Peyer's patch (tissue), 4 donors: ENCODE measurements around the gene NOPCHAP1. TPM values are rescaled to one million over a fixed set of nuclear protein-coding genes. Genes with fewer than 3 reads are reported as not detected.
"Not testable (repeated sequence)": the region's sequence is repeated elsewhere in the genome, so short reads cannot be mapped to it uniquely, and the experiment has no call there.

Experiments
- DNase-seq, 3 donors: peaks; one replicate each; pipeline ENCODE4 v3.0.0-alpha.2; 2017 to 2019
- H3K27ac ChIP-seq, 4 donors: fragments of 200-600 bp; sonication (generic); one replicate each; pipeline ENCODE4 v1.5.1; 2016 to 2019
- H3K27me3 ChIP-seq, 2 donors: fragments of 200-600 bp; sonication (generic); one replicate each; pipeline ENCODE4 v1.5.1; 2019
- H3K36me3 ChIP-seq, 3 donors: fragments of 200-600 bp; sonication (generic); one replicate each; pipeline ENCODE4 v1.5.1; 2016 to 2019
- H3K4me1 ChIP-seq, 4 donors: fragments of 200-600 bp; sonication (generic); one replicate each; pipeline ENCODE4 v1.5.1; 2016 to 2019
- H3K4me3 ChIP-seq, 4 donors: fragments of 200-600 bp; sonication (generic); 1 replicate in 3 of 4; 2 replicates in 1 of 4; pipeline ENCODE4 v1.5.1; 2016 to 2019; ENCODE audit warnings: mild to moderate bottlenecking in 1 of 4
- H3K9me3 ChIP-seq, 4 donors: fragments of 200-600 bp; sonication (generic); one replicate each; pipeline ENCODE4 v1.5.1; 2016 to 2019; ENCODE audit warnings: mild to moderate bottlenecking in 1 of 4
- CTCF ChIP-seq, 6 experiments: fragments of 450-650 bp in 4 of 6; fragments of 200-600 bp in 2 of 6; sonication (generic) in 1 of 6; IDR thresholded peaks; one replicate each; pipeline ENCODE4 v1.5.1; 2017 to 2019; ENCODE audit warnings: antibody characterized with exemption in 6 of 6, mild to moderate bottlenecking in 3 of 6, moderate library complexity in 1 of 6
- POLR2A ChIP-seq, 2 donors: fragments of 450-650 bp; IDR thresholded peaks; one replicate each; pipeline ENCODE4 v1.5.1; 2017; ENCODE audit warnings: antibody characterized with exemption in 2 of 2, mild to moderate bottlenecking in 2 of 2, moderate library complexity in 2 of 2
- total RNA-seq, 4 donors: library from RNA; depleted of rRNA; stranded (reverse); fragments of >200 nt; gene quantifications; one replicate each; pipeline ENCODE4 v1.1.0, GENCODE V29; 2016

NOPCHAP1 gene
- total RNA-seq, 4 donors from 2014 or later: 1.2 to 7.1 (median 5.1) TPM

DNA sequence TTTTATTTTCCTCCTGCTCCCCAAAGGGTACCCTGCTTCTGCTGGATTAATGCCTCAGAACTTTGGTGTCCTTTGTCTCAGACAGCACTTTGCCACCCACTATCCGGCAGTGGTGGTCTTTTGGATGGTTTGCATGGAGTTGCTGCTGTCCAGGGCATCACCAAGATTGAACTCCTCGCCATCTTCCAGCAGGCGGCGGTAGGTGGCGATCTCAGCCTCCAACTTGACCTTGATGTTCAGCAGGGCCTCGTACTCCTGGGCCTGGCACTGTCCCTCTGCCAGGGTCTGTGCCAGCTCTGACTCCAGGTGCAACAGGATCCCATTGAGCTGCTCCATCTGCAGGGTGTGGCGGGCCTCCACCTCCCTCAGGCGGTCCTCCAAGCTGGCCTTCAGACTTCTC lies 9.4 kb upstream of the NOPCHAP1 start:
- Histone ChIP-seq H3K27ac (no peak overlapping the region), H3K27me3 (no peaks in the 10 kb centered on the region), H3K9me3 (no peaks in the 10 kb centered on the region), H3K4me1 (peaks cover 0 to 3% (median 0%) of the 10 kb centered on the region in 4 donors), H3K36me3 (no peaks in the 10 kb centered on the region), H3K4me3 (no peak overlapping the region)
- TF ChIP-seq CTCF (IDR thresholded peaks at IDR 0.05) (no peak), POLR2A (IDR thresholded peaks at IDR 0.05) (no peak)
- DNase-seq: no peak

GRCh38 chr12:104977688-104978087 lies 8.4 kb upstream of the NOPCHAP1 start:
- not testable (repeated sequence) for H3K36me3 ChIP-seq, H3K4me3 ChIP-seq, H3K27me3 ChIP-seq, DNase-seq, H3K4me1 ChIP-seq, H3K9me3 ChIP-seq, H3K27ac ChIP-seq

DNA sequence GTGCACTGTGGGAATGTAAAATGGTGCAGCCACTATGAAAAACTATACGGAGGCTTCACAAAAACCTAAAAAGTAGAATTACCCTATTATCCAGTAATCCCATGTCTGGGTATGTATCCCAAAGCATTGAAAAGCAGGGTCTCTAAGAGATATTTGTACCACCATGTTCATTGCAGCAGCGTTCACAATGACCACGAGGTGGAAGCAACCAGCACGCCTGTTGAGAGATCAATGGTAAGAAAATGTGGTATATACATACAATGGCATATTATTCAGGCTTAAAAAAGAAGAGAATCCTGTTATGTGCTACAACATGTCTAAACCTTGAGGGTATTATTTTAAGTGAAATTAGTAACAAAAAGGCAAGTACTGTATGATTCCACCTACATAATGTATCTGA lies 910 bp upstream of the NOPCHAP1 start:
- peaks cover 0 to 9% (median 1%) of the 10 kb centered on the region in 4 donors for H3K4me1 ChIP-seq

DNA sequence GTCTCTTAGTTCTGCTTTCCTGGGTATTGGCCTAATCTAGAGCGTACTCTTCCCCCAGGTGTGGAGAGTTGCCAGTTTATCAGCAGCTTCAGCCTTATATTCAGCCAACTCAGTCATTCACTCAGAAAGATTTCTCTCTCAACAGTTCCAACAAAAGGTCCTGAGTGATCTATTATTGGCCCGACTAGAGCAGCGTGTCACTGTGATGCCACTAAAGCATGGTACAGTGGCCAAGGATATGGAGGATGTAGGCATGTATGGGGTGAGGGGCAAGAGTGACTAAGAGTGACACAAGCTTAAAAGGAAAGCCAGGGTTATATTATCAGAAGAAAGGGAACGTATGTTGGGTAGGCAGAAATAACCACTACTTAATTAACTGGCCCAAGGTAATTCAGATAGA lies 4.8 kb downstream of the NOPCHAP1 start:
- H3K27me3 ChIP-seq: no peaks in the 10 kb centered on the region
- DNase-seq: no peak
- peaks cover 0 to 20% (median 0%) of the 10 kb centered on the region in 3 donors for H3K36me3 ChIP-seq
- no peak overlapping the region for H3K4me3 ChIP-seq
- no peak for TF ChIP-seq POLR2A (IDR thresholded peaks at IDR 0.05)
- TF ChIP-seq CTCF (IDR thresholded peaks at IDR 0.05): no peak
- no peak overlapping the region for H3K27ac ChIP-seq
- no peaks in the 10 kb centered on the region for H3K9me3 ChIP-seq
- peaks cover 0 to 9% (median 1%) of the 10 kb centered on the region in 4 donors for H3K4me1 ChIP-seq

More for the DNA sequence above, 910 bp upstream of the NOPCHAP1 start:
- H3K36me3 ChIP-seq: no peaks in the 10 kb centered on the region
- peak overlapping the region in 1 of 4 donors; percentile 75 for H3K4me3 ChIP-seq
- TF ChIP-seq CTCF (IDR thresholded peaks at IDR 0.05) (no peak), POLR2A (IDR thresholded peaks at IDR 0.05) (no peak)
- H3K27me3 ChIP-seq: no peaks in the 10 kb centered on the region
- no peaks in the 10 kb centered on the region for H3K9me3 ChIP-seq
- H3K27ac ChIP-seq: no peak overlapping the region
- no peak for DNase-seq

DNA sequence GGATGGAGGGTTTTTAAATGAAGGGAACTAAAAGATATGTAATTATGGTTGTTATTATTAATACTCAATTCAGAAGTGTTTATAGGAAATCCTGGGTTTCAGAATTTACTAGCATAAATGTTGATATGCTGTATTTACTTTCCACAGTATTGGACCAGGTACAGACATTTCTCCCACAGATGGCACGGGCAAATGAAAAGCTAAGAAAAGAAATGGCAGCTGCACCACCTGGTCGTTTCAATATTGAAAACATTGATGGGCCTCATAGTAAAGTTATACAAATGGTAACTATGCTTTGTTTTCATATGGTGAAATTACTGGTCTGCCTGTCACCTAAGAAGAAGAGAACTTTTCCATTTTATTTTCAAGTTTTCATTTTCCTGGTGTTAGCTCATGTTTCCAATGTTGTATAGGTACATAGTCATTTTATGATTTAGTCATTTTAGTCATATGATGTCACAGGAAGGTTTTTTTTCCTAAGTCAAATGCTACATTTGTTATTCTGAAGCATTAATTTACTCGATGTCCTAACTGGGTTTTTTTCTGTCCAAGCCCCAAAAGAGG lies 5.5 kb downstream of the NOPCHAP1 start:
- TF ChIP-seq CTCF (IDR thresholded peaks at IDR 0.05) (no peak), POLR2A (IDR thresholded peaks at IDR 0.05) (no peak)
- Histone ChIP-seq H3K27ac (no peak overlapping the region), H3K4me1 (peaks cover 0 to 9% (median 1%) of the 10 kb centered on the region in 4 donors), H3K27me3 (no peaks in the 10 kb centered on the region), H3K4me3 (no peak overlapping the region), H3K36me3 (peaks cover 0 to 20% (median 0%) of the 10 kb centered on the region in 3 donors), H3K9me3 (no peaks in the 10 kb centered on the region)
- no peak for DNase-seq

- TF ChIP-seq CTCF (IDR thresholded peaks at IDR 0.05) (no peak), POLR2A (IDR thresholded peaks at IDR 0.05) (no peak)
- no peak overlapping the region for H3K27ac ChIP-seq
These were observed 8.2 kb downstream of the NOPCHAP1 start for GRCh38 chr12:104994336-104994735.

More at GRCh38 chr12:104994336-104994735, 8.2 kb downstream of the NOPCHAP1 start:
- DNase-seq: no peak
- Histone ChIP-seq H3K4me1 (peaks cover 0 to 11% (median 0%) of the 10 kb centered on the region in 4 donors), H3K4me3 (no peak overlapping the region), H3K27me3 (no peaks in the 10 kb centered on the region), H3K36me3 (peaks cover 0 to 24% (median 0%) of the 10 kb centered on the region in 3 donors), H3K9me3 (no peaks in the 10 kb centered on the region)
